HepG2 (cell line): ENCODE results near the gene CNTFR. TPM values are rescaled to one million over a fixed set of nuclear protein-coding genes. Genes with fewer than 3 reads are reported as not detected.

Source experiments
- ATAC-seq: fragments of 200-7000 bp; cut with Tn5 transposase; 3 replicates; pipeline ENCODE4 v1.9.1; 2020; ENCODE audit warnings: mild to moderate bottlenecking, moderate library complexity
- BruUV-seq: library from RNA; stranded (reverse); fragments of 400-500 nt; replicated peaks from 2 replicates; lab custom pipeline; 2021; lab: Mats Ljungman, UMichigan
- CTCF ChIA-PET: fragments of 300-600 bp; formaldehyde crosslinking; extraction: SDS; loops from one replicate; lab custom pipeline; 2021; ENCODE audit warnings: low total read pairs, inconsistent platforms, low intra/inter-chr PET ratio; lab: Yijun Ruan, JAX
- POLR2A ChIA-PET: fragments of 350-600 bp; sonication (Branson Sonifier 250); formaldehyde crosslinking; loops from one replicate; lab custom pipeline; 2020; ENCODE audit warnings: antibody characterized with exemption, inconsistent platforms; lab: Yijun Ruan, JAX
- DNase-seq: peaks from one replicate; pipeline ENCODE4 v3.0.0-alpha.2; 2015; ENCODE audit warnings: low spot score
- FAIRE-seq: peaks from 3 replicates; lab custom pipeline; 2011; peaks lifted over from hg19 to GRCh38; lab: Jason Lieb, UNC
- H2AFZ ChIP-seq: one replicate; pipeline ENCODE4 v1.6.1; 2011; ENCODE audit warnings: low read length, inconsistent platforms
- H3K27ac ChIP-seq: fragments of 300-600 bp; 3 replicates; pipeline ENCODE4 v1.8.0; 2011; ENCODE audit warnings: mixed run types, mild to moderate bottlenecking, mixed read lengths, low read length, inconsistent platforms; ENCODE audit not compliant: insufficient read depth; ENCODE audit errors: extremely low read length
- H3K27me3 ChIP-seq, 2 experiments: fragments of 200-600 bp in 1 of 2; 2 replicates in 1 of 2; 3 replicates in 1 of 2; pipeline versions ENCODE4 v1.6.0 to v1.8.0; 2011; ENCODE audit warnings: low read length in 2 of 2, mild to moderate bottlenecking in 2 of 2, moderate library complexity in 2 of 2, inconsistent platforms in 1 of 2; ENCODE audit not compliant: insufficient read depth in 2 of 2, control insufficient read depth in 1 of 2
- H3K36me3 ChIP-seq, 2 experiments: fragments of 200-600 bp in 1 of 2; replicated peaks in 1 of 2; 2 replicates in 1 of 2; 3 replicates in 1 of 2; pipeline versions ENCODE4 v1.5.1 to v1.8.0; 2011; ENCODE audit warnings: low read length in 2 of 2, inconsistent platforms in 1 of 2; ENCODE audit not compliant: insufficient read depth in 2 of 2, control insufficient read depth in 1 of 2
- H3K4me1 ChIP-seq: 2 replicates; pipeline ENCODE4 v1.5.1; 2012; ENCODE audit warnings: low read length, inconsistent platforms; ENCODE audit not compliant: insufficient read depth
- H3K4me2 ChIP-seq: 2 replicates; pipeline ENCODE4 v1.6.0; 2011; ENCODE audit warnings: low read depth, low read length, inconsistent platforms
- H3K4me3 ChIP-seq, 3 experiments: fragments of 200-600 bp in 1 of 3; sonication (generic), shearing (Covaris generic) in 1 of 3; replicated peaks in 1 of 3; 2 replicates each; pipeline ENCODE4 v1.5.1; 2011 to 2016; ENCODE audit warnings: low read length in 3 of 3, inconsistent platforms in 2 of 3, low read depth in 2 of 3, mild to moderate bottlenecking in 2 of 3, control low read depth in 1 of 3, mixed read lengths in 1 of 3; ENCODE audit not compliant: insufficient read depth in 1 of 3
- H3K79me2 ChIP-seq: one replicate; pipeline ENCODE4 v1.6.1; 2011; ENCODE audit warnings: low read length, inconsistent platforms; ENCODE audit not compliant: insufficient read depth
- H3K9ac ChIP-seq: 2 replicates; pipeline ENCODE4 v1.6.0; 2011; ENCODE audit warnings: mild to moderate bottlenecking, low read depth, low read length, inconsistent platforms; ENCODE audit not compliant: insufficient read depth
- H3K9me3 ChIP-seq: 2 replicates; pipeline ENCODE4 v1.5.1; 2012; ENCODE audit warnings: mild to moderate bottlenecking, low read length
- H4K20me1 ChIP-seq: 2 replicates; pipeline ENCODE4 v1.6.0; 2011; ENCODE audit warnings: inconsistent platforms, mild to moderate bottlenecking, low read length, moderate library complexity; ENCODE audit not compliant: insufficient read depth
- ARNT2 ChIP-seq: sonication (generic); formaldehyde crosslinking; IDR thresholded peaks from 2 replicates; pipeline ENCODE4 v1.8.0; 2022; ENCODE audit warnings: mild to moderate bottlenecking, low read depth, missing genetic modification reagents, moderate library complexity
- FOXC1 ChIP-seq: sonication (generic); formaldehyde crosslinking; IDR thresholded peaks from 2 replicates; pipeline ENCODE4 v1.8.0; 2022; ENCODE audit warnings: mild to moderate bottlenecking, missing genetic modification reagents, borderline replicate concordance
- HOXA3 ChIP-seq: sonication (generic); formaldehyde crosslinking; IDR thresholded peaks from 2 replicates; pipeline ENCODE4 v1.5.0; 2020; ENCODE audit warnings: missing genetic modification reagents
- KAT7 ChIP-seq: IDR thresholded peaks from 2 replicates; pipeline ENCODE4 v1.6.1; 2018; ENCODE audit warnings: borderline replicate concordance, missing compliant biosample characterization
- PITX1 ChIP-seq: sonication (generic); formaldehyde crosslinking; IDR thresholded peaks from 2 replicates; pipeline ENCODE4 v1.5.1; 2020; ENCODE audit warnings: mild to moderate bottlenecking, missing genetic modification reagents
- POLR2AphosphoS5 ChIP-seq: IDR thresholded peaks from 2 replicates; pipeline ENCODE4 v1.6.1; 2012; ENCODE audit warnings: low read depth, low read length
- PPARG ChIP-seq: conservative IDR thresholded peaks from 2 replicates; pipeline ENCODE4 v1.6.1; 2016; ENCODE audit warnings: missing biosample characterization, missing genetic modification reagents
- SOX6 ChIP-seq, 2 experiments: fragments of 450-650 bp in 1 of 2; sonication (generic) in 1 of 2; formaldehyde crosslinking in 1 of 2; IDR thresholded peaks; 2 replicates each; pipeline versions ENCODE4 v1.4.0 to v1.6.1; 2017 to 2020; ENCODE audit warnings: antibody characterized with exemption in 1 of 2, mild to moderate bottlenecking in 1 of 2, missing genetic modification reagents in 1 of 2
- ZNF207 ChIP-seq: fragments of 450-650 bp; IDR thresholded peaks from 2 replicates; pipeline ENCODE4 v1.6.1; 2016; ENCODE audit warnings: antibody characterized with exemption, borderline replicate concordance
- ZNF501 ChIP-seq: sonication (generic); formaldehyde crosslinking; IDR thresholded peaks from 2 replicates; pipeline ENCODE4 v1.5.1; 2020; ENCODE audit warnings: mild to moderate bottlenecking, moderate library complexity, missing genetic modification reagents
- ZNF746 ChIP-seq: sonication (generic); formaldehyde crosslinking; IDR thresholded peaks from 2 replicates; pipeline ENCODE4 v1.8.0; 2022; ENCODE audit warnings: mild to moderate bottlenecking, missing genetic modification reagents
- WGBS: methylation state at CpG from one replicate; pipeline ENCODE4 v1.1.6; 2017; ENCODE audit warnings: low lambda C conversion rate; 5-methylcytosine and 5-hydroxymethylcytosine counted together
- in situ Hi-C: cut with HindIII; loops from 2 replicates; pipeline ENCODE4 v1.10.0; 2017; ENCODE audit warnings: low pct_unique_long_range_greater_than_20kb; ENCODE audit not compliant: extremely low pct_ligation_motif_present
- intact Hi-C: fragments of 100-400 bp; cut with micrococcal nuclease; formaldehyde crosslinking; loops from one replicate; pipeline ENCODE4 v1.10.0; 2022; ENCODE audit not compliant: unreplicated experiment
- polyA plus RNA-seq, 8 experiments: library from polyadenylated mRNA; depleted of rRNA in 3 of 8; stranded (reverse) in 7 of 8; unstranded in 1 of 8; fragments of >200 nt; fragmentation: Illumina TruSeq in 4 of 8; extraction: Trizol in 4 of 8; gene quantifications; 2 replicates each; pipeline versions ENCODE4 v1.2.1 to v1.2.3, GENCODE V29; 2011 to 2016; ENCODE audit warnings: low read depth in 4 of 8, missing spikeins in 1 of 8, mixed read lengths in 1 of 8; ENCODE audit not compliant: insufficient read depth in 1 of 8
- total RNA-seq, 5 experiments: library from RNA; depleted of rRNA; stranded (reverse); fragments of >200 nt; fragmentation: Illumina TruSeq; extraction: Trizol; gene quantifications; 2 replicates each; pipeline ENCODE4 v1.2.3, GENCODE V29; 2016; ENCODE audit warnings: low read depth in 1 of 5
- TF ChIP-seq, protein P1 (sequence below): sonication (generic); formaldehyde crosslinking; IDR thresholded peaks from 2 replicates; pipeline ENCODE4 v1.4.0; 2020; ENCODE audit warnings: missing genetic modification reagents, borderline replicate concordance
- TF ChIP-seq, protein P2 (sequence below): sonication (generic); formaldehyde crosslinking; IDR thresholded peaks from 2 replicates; pipeline ENCODE4 v1.4.0; 2020; ENCODE audit warnings: missing genetic modification reagents, borderline replicate concordance
- TF ChIP-seq, protein P3 (sequence below): sonication (generic); formaldehyde crosslinking; IDR thresholded peaks from 2 replicates; pipeline ENCODE4 v1.5.1; 2020; ENCODE audit warnings: mild to moderate bottlenecking, moderate library complexity, missing genetic modification reagents

CNTFR gene
- total and polyA plus RNA-seq, 2 of the 13 experiments (the other 11 are each of a cell fraction or from before 2014, with no cell fraction given), result not detected

DNA sequence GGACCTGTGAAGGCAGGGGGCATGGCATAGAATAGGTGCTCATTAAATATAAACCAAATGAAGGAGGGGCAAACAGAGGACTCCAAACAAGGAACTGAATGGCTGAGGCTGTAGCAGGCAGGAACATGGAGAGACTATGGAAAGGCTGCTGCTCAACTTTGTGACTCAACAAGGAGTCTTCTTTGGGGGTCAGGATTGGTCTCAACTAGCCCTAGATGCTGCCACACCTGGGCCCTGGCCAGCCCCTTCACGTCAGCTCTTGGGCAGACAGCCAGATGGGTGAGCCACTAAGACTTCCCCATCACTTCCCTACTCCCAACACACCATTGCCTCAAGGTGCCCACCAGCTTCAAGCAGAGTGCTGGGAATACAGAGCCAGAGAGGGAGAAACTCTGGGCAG is 11.4 kb upstream of the CNTFR start (continued):
- TF ChIP-seq, protein P1, sequence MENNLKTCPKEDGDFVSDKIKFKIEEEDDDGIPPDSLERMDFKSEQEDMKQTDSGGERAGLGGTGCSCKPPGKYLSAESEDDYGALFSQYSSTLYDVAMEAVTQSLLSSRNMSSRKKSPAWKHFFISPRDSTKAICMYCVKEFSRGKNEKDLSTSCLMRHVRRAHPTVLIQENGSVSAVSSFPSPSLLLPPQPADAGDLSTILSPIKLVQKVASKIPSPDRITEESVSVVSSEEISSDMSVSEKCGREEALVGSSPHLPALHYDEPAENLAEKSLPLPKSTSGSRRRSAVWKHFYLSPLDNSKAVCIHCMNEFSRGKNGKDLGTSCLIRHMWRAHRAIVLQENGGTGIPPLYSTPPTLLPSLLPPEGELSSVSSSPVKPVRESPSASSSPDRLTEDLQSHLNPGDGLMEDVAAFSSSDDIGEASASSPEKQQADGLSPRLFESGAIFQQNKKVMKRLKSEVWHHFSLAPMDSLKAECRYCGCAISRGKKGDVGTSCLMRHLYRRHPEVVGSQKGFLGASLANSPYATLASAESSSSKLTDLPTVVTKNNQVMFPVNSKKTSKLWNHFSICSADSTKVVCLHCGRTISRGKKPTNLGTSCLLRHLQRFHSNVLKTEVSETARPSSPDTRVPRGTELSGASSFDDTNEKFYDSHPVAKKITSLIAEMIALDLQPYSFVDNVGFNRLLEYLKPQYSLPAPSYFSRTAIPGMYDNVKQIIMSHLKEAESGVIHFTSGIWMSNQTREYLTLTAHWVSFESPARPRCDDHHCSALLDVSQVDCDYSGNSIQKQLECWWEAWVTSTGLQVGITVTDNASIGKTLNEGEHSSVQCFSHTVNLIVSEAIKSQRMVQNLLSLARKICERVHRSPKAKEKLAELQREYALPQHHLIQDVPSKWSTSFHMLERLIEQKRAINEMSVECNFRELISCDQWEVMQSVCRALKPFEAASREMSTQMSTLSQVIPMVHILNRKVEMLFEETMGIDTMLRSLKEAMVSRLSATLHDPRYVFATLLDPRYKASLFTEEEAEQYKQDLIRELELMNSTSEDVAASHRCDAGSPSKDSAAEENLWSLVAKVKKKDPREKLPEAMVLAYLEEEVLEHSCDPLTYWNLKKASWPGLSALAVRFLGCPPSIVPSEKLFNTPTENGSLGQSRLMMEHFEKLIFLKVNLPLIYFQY (CRISPR knock-in tag), result no peak
- TF ChIP-seq FOXC1 (CRISPR knock-in tag), result no peak
- no peak for TF ChIP-seq ZNF207
- TF ChIP-seq POLR2AphosphoS5, result no peak
- no peak for TF ChIP-seq ARNT2 (CRISPR knock-in tag)

DNA sequence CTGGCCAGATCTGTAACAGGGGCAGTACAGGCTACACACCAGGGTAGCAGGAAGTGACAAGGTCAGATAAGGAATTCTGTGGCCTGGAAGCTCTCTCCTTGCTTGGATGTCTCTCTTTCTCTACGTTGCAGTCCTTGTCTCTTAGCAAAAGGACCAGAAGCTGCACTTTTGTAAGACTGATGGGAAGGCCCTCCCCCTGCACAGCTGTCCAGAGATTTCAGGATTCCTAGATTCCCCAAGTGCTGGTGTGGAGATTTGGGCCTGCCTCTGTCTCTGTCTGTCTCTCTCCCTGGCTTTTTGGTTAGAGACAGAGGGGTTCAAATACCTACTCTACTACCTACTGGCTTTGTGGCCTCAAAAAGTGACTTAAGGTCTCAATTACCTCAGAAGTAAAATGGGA is 10.0 kb upstream of the CNTFR start:
- CTCF ChIA-PET, result no interaction called here
- no TSS peak for BruUV-seq
- no peak overlapping the region for H3K4me2 ChIP-seq
- H3K4me3 ChIP-seq, result no peak overlapping the region
- no peaks in the 10 kb centered on the region for H3K36me3 ChIP-seq
- no peaks in the 10 kb centered on the region for H3K9me3 ChIP-seq
- no peak; the same call in 2 of the 3 replicates for ATAC-seq
- intact Hi-C loops (no loop called here), in situ Hi-C loops (no loop called here)
- H3K79me2 ChIP-seq, result no peaks in the 10 kb centered on the region
- H4K20me1 ChIP-seq, result no peaks in the 10 kb centered on the region
- H3K27ac ChIP-seq, result no peak overlapping the region
- H3K9ac ChIP-seq, result no peak overlapping the region
- TF ChIP-seq, protein P2, sequence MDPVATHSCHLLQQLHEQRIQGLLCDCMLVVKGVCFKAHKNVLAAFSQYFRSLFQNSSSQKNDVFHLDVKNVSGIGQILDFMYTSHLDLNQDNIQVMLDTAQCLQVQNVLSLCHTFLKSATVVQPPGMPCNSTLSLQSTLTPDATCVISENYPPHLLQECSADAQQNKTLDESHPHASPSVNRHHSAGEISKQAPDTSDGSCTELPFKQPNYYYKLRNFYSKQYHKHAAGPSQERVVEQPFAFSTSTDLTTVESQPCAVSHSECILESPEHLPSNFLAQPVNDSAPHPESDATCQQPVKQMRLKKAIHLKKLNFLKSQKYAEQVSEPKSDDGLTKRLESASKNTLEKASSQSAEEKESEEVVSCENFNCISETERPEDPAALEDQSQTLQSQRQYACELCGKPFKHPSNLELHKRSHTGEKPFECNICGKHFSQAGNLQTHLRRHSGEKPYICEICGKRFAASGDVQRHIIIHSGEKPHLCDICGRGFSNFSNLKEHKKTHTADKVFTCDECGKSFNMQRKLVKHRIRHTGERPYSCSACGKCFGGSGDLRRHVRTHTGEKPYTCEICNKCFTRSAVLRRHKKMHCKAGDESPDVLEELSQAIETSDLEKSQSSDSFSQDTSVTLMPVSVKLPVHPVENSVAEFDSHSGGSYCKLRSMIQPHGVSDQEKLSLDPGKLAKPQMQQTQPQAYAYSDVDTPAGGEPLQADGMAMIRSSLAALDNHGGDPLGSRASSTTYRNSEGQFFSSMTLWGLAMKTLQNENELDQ (CRISPR knock-in tag), result no peak
- TF ChIP-seq ZNF746 (CRISPR knock-in tag), result no peak
- no peak for TF ChIP-seq PITX1 (CRISPR knock-in tag)
- no peak for TF ChIP-seq ZNF501 (CRISPR knock-in tag)
- TF ChIP-seq, protein P3, sequence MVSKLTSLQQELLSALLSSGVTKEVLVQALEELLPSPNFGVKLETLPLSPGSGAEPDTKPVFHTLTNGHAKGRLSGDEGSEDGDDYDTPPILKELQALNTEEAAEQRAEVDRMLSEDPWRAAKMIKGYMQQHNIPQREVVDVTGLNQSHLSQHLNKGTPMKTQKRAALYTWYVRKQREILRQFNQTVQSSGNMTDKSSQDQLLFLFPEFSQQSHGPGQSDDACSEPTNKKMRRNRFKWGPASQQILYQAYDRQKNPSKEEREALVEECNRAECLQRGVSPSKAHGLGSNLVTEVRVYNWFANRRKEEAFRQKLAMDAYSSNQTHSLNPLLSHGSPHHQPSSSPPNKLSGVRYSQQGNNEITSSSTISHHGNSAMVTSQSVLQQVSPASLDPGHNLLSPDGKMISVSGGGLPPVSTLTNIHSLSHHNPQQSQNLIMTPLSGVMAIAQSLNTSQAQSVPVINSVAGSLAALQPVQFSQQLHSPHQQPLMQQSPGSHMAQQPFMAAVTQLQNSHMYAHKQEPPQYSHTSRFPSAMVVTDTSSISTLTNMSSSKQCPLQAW (CRISPR knock-in tag), result no peak
- TF ChIP-seq KAT7 (CRISPR knock-in tag), result no peak
- TF ChIP-seq SOX6 (IDR thresholded peaks at IDR 0.05), result no peak
- TF ChIP-seq SOX6 (CRISPR knock-in tag; IDR thresholded peaks at IDR 0.05), result no peak
- TF ChIP-seq HOXA3 (CRISPR knock-in tag), result no peak
- no peak for TF ChIP-seq PPARG (CRISPR knock-in tag)
- WGBS, result no CpG with 5 or more reads among the region's 1 CpG
- no peak for DNase-seq
- FAIRE-seq, result no peak
- 0 out of 5 replicates have a peak, but pooled peaks cover 0 to 3% of the 10 kb centered on the region in 2 experiments for H3K27me3 ChIP-seq
- H3K4me1 ChIP-seq, result no peaks in the 10 kb centered on the region
- POLR2A ChIA-PET, result no interaction called here
- H2AFZ ChIP-seq, result no peak overlapping the region
